GM23338 (cell line): ENCODE results near the gene PRMT7.

ENCODE experiments used
- CTCF ChIP-seq, 2 experiments: fragments of 200-600 bp in 1 of 2; sonication (generic) in 1 of 2; conservative IDR thresholded peaks; 2 replicates each; pipeline versions ENCODE4 v1.5.1 to v1.6.1; 2016 to 2017; ENCODE audit warnings: antibody characterized with exemption in 2 of 2, low read depth in 2 of 2, mild to moderate bottlenecking in 2 of 2, moderate library complexity in 1 of 2
- ETS1 ChIP-seq: IDR thresholded peaks from 2 replicates; pipeline ENCODE4 v1.6.1; 2016; ENCODE audit warnings: antibody characterized with exemption
- POLR2AphosphoS5 ChIP-seq: IDR thresholded peaks from 2 replicates; pipeline ENCODE4 v1.6.1; 2016; ENCODE audit warnings: antibody characterized with exemption, low read depth

DNA sequence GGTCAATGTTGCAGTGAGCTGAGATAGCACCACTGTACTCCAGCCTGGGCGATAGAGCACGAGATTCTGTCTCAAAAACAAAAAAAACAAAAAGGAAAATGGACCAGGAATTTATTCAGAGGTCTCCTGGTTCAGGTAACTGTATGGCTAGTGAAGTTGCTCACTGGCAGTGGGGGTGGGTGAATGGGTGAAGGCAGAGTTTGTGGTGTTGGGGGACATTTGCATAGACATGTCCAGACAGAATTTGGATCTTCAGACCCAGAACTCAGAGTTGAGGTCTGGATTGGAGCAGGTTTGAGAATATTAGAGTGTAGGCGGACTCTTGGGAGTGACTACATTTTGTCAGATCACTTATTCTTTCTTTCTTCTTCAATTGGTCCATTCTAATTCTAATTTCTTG, 82.5 kb downstream of the PRMT7 start:
- TF ChIP-seq POLR2AphosphoS5 (no peak), ETS1 (no peak), CTCF (conservative IDR thresholded peaks at IDR 0.05; ENCODE audit: low read depth in 2 of 2) (no peak)
